Measurements from ENCODE around the gene GET4. TPM values are rescaled to one million over a fixed set of nuclear protein-coding genes. Genes with fewer than 3 reads are reported as not detected.

The GET4 gene
- total and polyA plus RNA-seq, 2 of the 8 experiments (the other 6 are each of a cell fraction or from before 2014, with no cell fraction given) = 56.7 to 74.1 TPM

GRCh38 chr7:901388-902154 lies 25.2 kb downstream of the GET4 start:
- Histone ChIP-seq H2BK15ac (ENCODE audit: low read length) (no peak overlapping the region), H2AFZ (ENCODE audit: low read length) (no peak overlapping the region), H3K79me1 (ENCODE audit: low read depth, low read length) (no peaks in the 10 kb centered on the region; the same call in 1 of the 2 replicates), H3K4me1 (replicated peaks in 1 of 4; ENCODE audit: control insufficient read depth in 3 of 4, insufficient read depth in 4 of 4, low read length in 3 of 4) (peaks cover 0 to 8% (median 4%) of the 10 kb centered on the region in 4 experiments; a peak in 5 of 7 replicates), H2BK12ac (ENCODE audit: low read depth, low read length) (no peak overlapping the region), H3K27me3 (replicated peaks in 1 of 4; ENCODE audit: control insufficient read depth in 3 of 4, extremely low read depth in 1 of 4, insufficient read depth in 3 of 4, low read length in 3 of 4) (peaks cover 0 to 4% (median 3%) of the 10 kb centered on the region in 4 experiments; a peak in 2 of 7 replicates), H3K23me2 (ENCODE audit: low read depth, low read length) (no peaks in the 10 kb centered on the region), H4K5ac (ENCODE audit: insufficient read length, low read depth, low read length) (peak overlapping the region; percentile 72), H2BK120ac (replicated peaks; ENCODE audit: low read depth, low read length) (no peak overlapping the region), H2BK20ac (ENCODE audit: low read length) (no peak overlapping the region), H3K27ac (ENCODE audit: low read depth, low read length) (no peak overlapping the region), H3K4me3 (ENCODE audit: extremely low read depth in 1 of 4, insufficient read depth in 2 of 4, low read depth in 3 of 4, low read length in 4 of 4) (peak overlapping the region in 2 of 4 experiments; percentile 1 to 48; a peak in 2 of 8 replicates), H3K18ac (ENCODE audit: extremely low read depth, low read length) (no peak overlapping the region; the same call in none of the 2 replicates), H4K8ac (ENCODE audit: extremely low read depth, insufficient read depth, low read length) (peak overlapping the region; percentile 89), H3K79me2 (ENCODE audit: control insufficient read depth in 1 of 2, insufficient read depth in 2 of 2, low read length in 2 of 2) (no peaks in the 10 kb centered on the region), H3K9me3 (ENCODE audit: insufficient read depth in 2 of 2, low read depth in 1 of 2, low read length in 1 of 2) (no peaks in the 10 kb centered on the region), H4K91ac (replicated peaks; ENCODE audit: insufficient read length, low read length) (no peak overlapping the region), H3K56ac (replicated peaks; ENCODE audit: insufficient read length, low read depth, low read length) (no peak overlapping the region), H3K9ac (replicated peaks in 1 of 4; ENCODE audit: extremely low read depth in 1 of 4, low read depth in 3 of 4, low read length in 3 of 4) (peak overlapping the region in 1 of 4 experiments; percentile 26; a peak in 1 of 7 replicates), H4K20me1 (replicated peaks in 1 of 2; ENCODE audit: control insufficient read depth in 1 of 2, insufficient read depth in 2 of 2, low read length in 2 of 2) (peaks cover 1 to 3% of the 10 kb centered on the region in 2 experiments), H3K14ac (ENCODE audit: insufficient read length) (no peak overlapping the region), H2AK5ac (ENCODE audit: low read depth, low read length) (no peak overlapping the region), H2BK5ac (ENCODE audit: low read depth, low read length) (peak overlapping the region; percentile 44; the same call in 1 of the 2 replicates), H3K23ac (ENCODE audit: insufficient read length) (no peak overlapping the region), H3K4ac (replicated peaks; ENCODE audit: insufficient read length, low read depth, low read length) (no peak overlapping the region), H3K36me3 (ENCODE audit: control insufficient read depth in 2 of 4, insufficient read depth in 4 of 4, low read length in 3 of 4) (peaks cover 0 to 11% (median 1%) of the 10 kb centered on the region in 4 experiments; a peak in 5 of 8 replicates), H3K4me2 (ENCODE audit: insufficient read depth in 1 of 2, low read depth in 2 of 2, low read length in 2 of 2) (peak overlapping the region; percentile 43 to 60; a peak in 2 of 4 replicates)
- DNase-seq (ENCODE audit: low read depth in 1 of 2, low spot score in 2 of 2) (peak; percentile 89 to 92), FAIRE-seq (no peak)
- WGBS, 2 experiments (ENCODE audit: extremely low coverage in 1 of 2, insufficient coverage in 1 of 2, insufficient read length in 1 of 2, insufficient replicate concordance in 2 of 2, low coverage in 1 of 2, low lambda C conversion rate in 2 of 2, missing lambda C conversion rate in 1 of 2) = 31% methylated on average over 11 of the region's 24 CpGs; no CpG with 5 or more reads in 1 of the 2 experiments
- TF ChIP-seq POU5F1 (IDR thresholded peaks at IDR 0.05; ENCODE audit: low read depth, low read length) (no peak), SIN3A (conservative IDR thresholded peaks at IDR 0.05 in 1 of 2, IDR thresholded peaks at IDR 0.05 in 1 of 2; ENCODE audit: low read depth in 1 of 2, low read length in 2 of 2) (peak; percentile 30 to 78; a peak in 1 of 4 replicates), TAF1 (IDR thresholded peaks at IDR 0.05; ENCODE audit: low read depth, low read length) (0 out of 2 replicates have a peak, but pooled peaks have one; percentile 30), SP4 (IDR thresholded peaks at IDR 0.05; ENCODE audit: low read length) (0 out of 2 replicates have a peak, but pooled peaks have one; percentile 23), POLR2A (IDR thresholded peaks at IDR 0.05; ENCODE audit: control extremely low read depth in 1 of 2, low read depth in 2 of 2, low read length in 2 of 2) (0 out of 3 replicates have a peak, but pooled peaks of 1 of the 2 experiments have one; percentile 29), NANOG (IDR thresholded peaks at IDR 0.05; ENCODE audit: insufficient read depth, low read depth, low read length, poor library complexity, severe bottlenecking) (no peak), BCL11A (IDR thresholded peaks at IDR 0.05; ENCODE audit: low read depth in 2 of 2, low read length in 2 of 2) (no peak)
- CTCF ChIA-PET (ENCODE audit: partially characterized antibody) = interaction anchor here (0.6 to 1.5 kb wide), 5 partner anchors 8 to 127 kb away, joined by 3 to 6 read pairs (median 4); no protein-coding TSS in a partner anchor
- POLR2A ChIA-PET (ENCODE audit: partially characterized antibody) = interaction anchor here (0.6 to 1.8 kb wide), 4 partner anchors 12 to 49 kb away, joined by 3 to 4 read pairs (median 3); partner anchors contain the start of gene GET4

Measured in H1 (cell line).